Keratinocyte (primary cell): ENCODE results near the gene BBX. TPM values are rescaled to one million over a fixed set of nuclear protein-coding genes. Genes with fewer than 3 reads are reported as not detected.

Experiments
- DNase-seq: peaks from one replicate; pipeline ENCODE4 v3.0.0-alpha.2; 2011; ENCODE audit warnings: low read depth, missing footprints, low spot score
- FAIRE-seq: peaks from 2 replicates; lab custom pipeline; 2011; peaks lifted over from hg19 to GRCh38; lab: Jason Lieb, UNC
- H2AFZ ChIP-seq: 2 replicates; pipeline ENCODE4 v1.6.0; 2012; ENCODE audit warnings: low read length, control low read depth, inconsistent platforms; ENCODE audit not compliant: control insufficient read depth
- H3K27ac ChIP-seq: 2 replicates; pipeline ENCODE4 v1.5.1; 2011; ENCODE audit warnings: low read length; ENCODE audit not compliant: control insufficient read depth, insufficient read depth
- H3K27me3 ChIP-seq: 3 replicates; pipeline ENCODE4 v1.6.0; 2011; ENCODE audit warnings: low read length; ENCODE audit not compliant: control insufficient read depth, insufficient read depth; ENCODE audit errors: extremely low read depth
- H3K36me3 ChIP-seq, 2 experiments: 2 replicates in 1 of 2; 3 replicates in 1 of 2; pipeline ENCODE4 v1.5.1; 2011; ENCODE audit warnings: low read length in 2 of 2, mild to moderate bottlenecking in 1 of 2; ENCODE audit not compliant: control insufficient read depth in 2 of 2, insufficient read depth in 2 of 2; ENCODE audit errors: extremely low read depth in 1 of 2
- H3K4me1 ChIP-seq: 3 replicates; pipeline ENCODE4 v1.5.1; 2011; ENCODE audit warnings: low read length; ENCODE audit not compliant: control insufficient read depth, insufficient read depth; ENCODE audit errors: extremely low read depth
- H3K4me2 ChIP-seq: 3 replicates; pipeline ENCODE4 v1.6.0; 2011; ENCODE audit warnings: low read depth, low read length; ENCODE audit not compliant: control insufficient read depth, insufficient read depth; ENCODE audit errors: extremely low read depth
- H3K4me3 ChIP-seq, 3 experiments: fragments of 200-600 bp in 1 of 3; sonication (generic) in 1 of 3; 2 replicates in 2 of 3; 3 replicates in 1 of 3; pipeline ENCODE4 v1.5.1; 2011 to 2016; ENCODE audit warnings: low read length in 3 of 3, mild to moderate bottlenecking in 3 of 3, control low read depth in 2 of 3, inconsistent platforms in 1 of 3, low read depth in 1 of 3, mixed read lengths in 1 of 3, mixed run types in 1 of 3, moderate library complexity in 1 of 3; ENCODE audit not compliant: control insufficient read depth in 2 of 3, insufficient read depth in 2 of 3; ENCODE audit errors: extremely low read depth in 1 of 3
- H3K79me2 ChIP-seq: 2 replicates; pipeline ENCODE4 v1.6.0; 2012; ENCODE audit warnings: low read length; ENCODE audit not compliant: control insufficient read depth, insufficient read depth
- H3K9ac ChIP-seq: 3 replicates; pipeline ENCODE4 v1.6.0; 2011; ENCODE audit warnings: low read length; ENCODE audit not compliant: control insufficient read depth, insufficient read depth; ENCODE audit errors: extremely low read depth
- H3K9me1 ChIP-seq: 3 replicates; pipeline ENCODE4 v1.6.0; 2011; ENCODE audit warnings: low read length; ENCODE audit not compliant: control insufficient read depth, insufficient read depth; ENCODE audit errors: extremely low read depth
- H3K9me3 ChIP-seq: 2 replicates; pipeline ENCODE4 v1.5.1; 2012; ENCODE audit warnings: low read depth, low read length; ENCODE audit not compliant: control insufficient read depth
- H4K20me1 ChIP-seq: 3 replicates; pipeline ENCODE4 v1.6.0; 2011; ENCODE audit warnings: low read length; ENCODE audit not compliant: control insufficient read depth, insufficient read depth; ENCODE audit errors: extremely low read depth
- CTCF ChIP-seq, 3 experiments: IDR thresholded peaks in 1 of 3; conservative IDR thresholded peaks in 1 of 3; optimal IDR thresholded peaks in 1 of 3; 2 replicates in 2 of 3; 3 replicates in 1 of 3; pipeline versions ENCODE3 to v1.5.1; 2011; ENCODE audit warnings: low read length in 3 of 3, mild to moderate bottlenecking in 3 of 3, moderate library complexity in 2 of 3, control low read depth in 1 of 3, inconsistent platforms in 1 of 3; ENCODE audit not compliant: insufficient read depth in 2 of 3; ENCODE audit errors: extremely low read depth in 1 of 3
- EZH2 ChIP-seq: IDR thresholded peaks from one replicate; pipeline ENCODE4 v1.6.1; 2012; ENCODE audit warnings: inconsistent platforms, mild to moderate bottlenecking, low read length, moderate library complexity
- dilution Hi-C: fragments of 300-500 bp; cut with MboI; formaldehyde crosslinking; loops from one replicate; pipeline ENCODE4 v1.7.0; 2020; ENCODE audit warnings: low sequenced_read_pairs; ENCODE audit not compliant: extremely low pct_ligation_motif_present
- polyA plus RNA-seq, 5 experiments: library from polyadenylated mRNA; depleted of rRNA in 3 of 5; stranded (reverse) in 3 of 5; stranded (forward) in 1 of 5; unstranded in 1 of 5; fragments of >200 nt; gene quantifications; 1 replicate in 1 of 5; 2 replicates in 3 of 5; 3 replicates in 1 of 5; pipeline versions ENCODE4 v1.2.1 to v1.2.3, GENCODE V29; 2011 to 2012; ENCODE audit warnings: missing spikeins in 2 of 5, low read depth in 1 of 5, low replicate concordance in 1 of 5

The BBX gene
- polyA plus RNA-seq, 1 donor (not counting 4 experiments of a cell fraction or from before 2014, with no cell fraction given), result 43.4 TPM

- no peak overlapping the region for H3K4me3 ChIP-seq
- no peak overlapping the region for H2AFZ ChIP-seq
- no peak overlapping the region for H3K27ac ChIP-seq
- TF ChIP-seq CTCF (optimal IDR thresholded peaks at IDR 0.05 in 1 of 3, IDR thresholded peaks at IDR 0.05 in 1 of 3, conservative IDR thresholded peaks at IDR 0.05 in 1 of 3; ENCODE audit: extremely low read depth in 1 of 3, insufficient read depth in 2 of 3, low read length in 3 of 3) (no peak), EZH2 (no peak)
- H3K27me3 ChIP-seq, result no peaks in the 10 kb centered on the region
- no peaks in the 10 kb centered on the region for H3K4me1 ChIP-seq
- FAIRE-seq, result no peak
- H3K4me2 ChIP-seq, result no peak overlapping the region
- H3K9ac ChIP-seq, result no peak overlapping the region
- peaks cover 0 to 2% of the 10 kb centered on the region in 2 experiments for H3K36me3 ChIP-seq
- dilution Hi-C loops, result no loop called here
- no peaks in the 10 kb centered on the region for H3K9me3 ChIP-seq
- no peaks in the 10 kb centered on the region for H3K9me1 ChIP-seq
- H4K20me1 ChIP-seq, result no peaks in the 10 kb centered on the region
- H3K79me2 ChIP-seq, result no peaks in the 10 kb centered on the region
- DNase-seq, result no peak
Measured at GRCh38 chr3:107761391-107761790, 238.6 kb downstream of the BBX start.

GRCh38 chr3:107765524-107765923 lies 242.8 kb downstream of the BBX start:
- H3K4me2 ChIP-seq, result no peak overlapping the region
- DNase-seq, result no peak
- H3K9me1 ChIP-seq, result no peaks in the 10 kb centered on the region
- TF ChIP-seq EZH2 (no peak), CTCF (optimal IDR thresholded peaks at IDR 0.05 in 1 of 3, IDR thresholded peaks at IDR 0.05 in 1 of 3, conservative IDR thresholded peaks at IDR 0.05 in 1 of 3; ENCODE audit: extremely low read depth in 1 of 3, insufficient read depth in 2 of 3, low read length in 3 of 3) (no peak)
- no peaks in the 10 kb centered on the region for H3K4me1 ChIP-seq
- H4K20me1 ChIP-seq, result no peaks in the 10 kb centered on the region
- no peak overlapping the region for H2AFZ ChIP-seq
- dilution Hi-C loops, result no loop called here
- no peaks in the 10 kb centered on the region for H3K79me2 ChIP-seq
- no peaks in the 10 kb centered on the region for H3K27me3 ChIP-seq
- no peak overlapping the region for H3K4me3 ChIP-seq
- no peak overlapping the region for H3K27ac ChIP-seq
- no peaks in the 10 kb centered on the region for H3K9me3 ChIP-seq
- peaks cover 0 to 2% of the 10 kb centered on the region in 2 experiments for H3K36me3 ChIP-seq
- FAIRE-seq, result no peak
- H3K9ac ChIP-seq, result no peak overlapping the region
